SK-MEL-5 (cell line): ENCODE data around the gene UHRF2. TPM values are rescaled to one million over a fixed set of nuclear protein-coding genes. Genes with fewer than 3 reads are reported as not detected.

ENCODE experiments used
- DNase-seq: peaks from one replicate; pipeline ENCODE4 v3.0.0-alpha.2; 2016; ENCODE audit warnings: low read depth, low spot score
- in situ Hi-C: cut with HindIII; loops from 2 replicates; pipeline ENCODE4 v1.10.0; 2016; ENCODE audit warnings: low sequenced_read_pairs, high pct_unique_total_duplicates, low pct_unique_long_range_greater_than_20kb
- total RNA-seq: library from RNA; depleted of rRNA; stranded (reverse); fragments of >200 nt; shearing (Covaris generic); gene quantifications from 2 replicates; pipeline ENCODE4 v1.2.3, GENCODE V29; 2014

UHRF2 gene
- total RNA-seq, 1 experiment from 2014 or later = 21.3 TPM

DNA sequence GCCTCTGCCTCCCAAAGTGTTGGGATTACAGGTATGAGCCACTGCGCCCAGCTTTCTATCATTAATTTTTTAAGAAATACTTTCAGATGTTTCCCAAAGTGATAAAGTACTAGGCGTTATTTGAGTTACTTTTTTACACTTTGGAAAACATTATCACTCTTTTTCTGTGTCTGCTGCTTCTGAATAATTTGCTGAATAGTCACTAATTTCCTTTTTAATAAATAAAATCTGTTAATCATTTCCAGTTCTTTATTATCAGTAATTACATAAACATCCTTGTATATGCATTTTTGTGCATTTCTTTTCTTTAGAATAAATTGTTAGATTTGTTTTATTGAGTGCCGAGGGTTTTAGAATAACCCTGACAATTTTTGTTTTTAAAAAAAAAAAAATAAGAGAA is 48.6 kb downstream of the UHRF2 start:
- no peak for DNase-seq
- in situ Hi-C loops = no loop called here

DNA sequence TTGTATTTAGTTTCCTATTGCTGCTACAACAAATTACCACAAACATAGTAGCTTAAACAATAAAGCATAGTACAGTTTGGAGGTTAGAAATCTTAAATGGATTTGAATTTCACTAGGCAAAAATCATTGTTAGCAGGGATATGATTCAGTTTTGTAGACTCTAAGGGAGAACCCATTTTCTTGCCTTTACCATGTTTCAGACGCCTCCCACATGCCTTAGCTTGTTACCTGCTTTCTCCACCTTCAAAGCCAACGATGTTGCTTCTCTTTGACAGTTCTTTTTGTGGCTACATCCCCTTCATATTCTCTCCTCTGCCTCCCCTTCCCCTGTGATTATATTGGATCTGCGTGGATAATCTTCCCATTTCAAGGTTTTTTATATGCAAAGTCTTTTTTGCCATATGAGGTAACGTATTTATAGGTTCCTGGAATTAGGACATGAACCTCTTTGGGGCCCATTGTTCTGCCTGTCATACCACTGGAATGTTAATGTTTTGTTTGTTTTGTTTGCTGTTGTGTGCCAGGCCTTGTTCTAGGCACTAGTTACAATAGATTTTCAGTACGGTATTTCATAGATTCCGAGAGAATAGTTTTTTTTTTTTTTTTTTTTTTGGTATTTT is 54.1 kb downstream of the UHRF2 start:
- no peak for DNase-seq
- in situ Hi-C loops = no loop called here

DNA sequence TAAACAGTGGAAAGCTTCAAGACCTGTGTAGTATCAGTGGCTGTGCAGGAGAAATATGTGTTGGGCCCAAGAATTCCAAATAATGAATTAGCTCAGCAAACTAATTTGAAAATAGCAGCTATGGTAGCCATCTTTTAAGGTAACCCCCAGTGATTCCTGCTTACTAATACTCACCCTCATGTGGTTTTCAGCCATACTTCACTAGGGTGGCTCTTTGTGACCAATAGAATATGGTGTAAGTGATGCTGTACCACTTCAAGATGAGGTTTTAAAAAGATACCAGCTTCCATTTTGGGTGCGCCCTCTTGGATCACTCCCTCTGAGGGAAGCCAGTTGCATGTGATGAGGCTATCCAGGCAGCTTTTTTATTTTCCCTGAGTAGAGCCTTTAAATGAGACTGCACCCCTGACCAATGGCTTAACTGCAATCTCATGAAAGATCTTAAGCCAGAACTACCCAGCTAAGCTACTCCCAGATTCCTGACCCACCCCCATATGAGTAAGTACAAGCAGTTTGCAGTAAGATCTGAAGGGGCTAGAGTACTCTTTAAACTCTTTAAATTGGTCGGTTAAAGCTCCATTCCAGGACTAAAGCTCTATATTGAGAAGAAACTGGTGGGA is 58.3 kb downstream of the UHRF2 start:
- in situ Hi-C loops = no loop called here
- DNase-seq = no peak

DNA sequence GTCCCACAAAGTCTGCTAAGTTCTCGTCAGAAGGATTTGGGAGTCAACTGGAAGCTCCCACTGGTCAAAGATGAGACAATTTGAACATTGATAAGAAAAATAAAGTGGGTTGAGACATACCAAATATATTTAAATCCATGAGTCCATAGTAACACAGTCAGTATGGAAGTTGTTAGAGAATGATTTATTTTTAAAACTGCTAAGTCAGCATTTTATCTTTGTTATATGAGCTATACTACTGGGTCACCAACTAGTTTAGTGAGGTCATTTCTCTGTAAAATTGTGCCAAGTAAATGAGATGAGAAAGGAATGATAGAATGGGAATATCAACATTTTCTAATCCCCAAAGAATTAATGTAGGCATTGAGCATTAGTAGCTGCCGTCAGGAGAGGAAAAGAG is 60.2 kb downstream of the UHRF2 start:
- in situ Hi-C loops = no loop called here
- no peak for DNase-seq

DNA sequence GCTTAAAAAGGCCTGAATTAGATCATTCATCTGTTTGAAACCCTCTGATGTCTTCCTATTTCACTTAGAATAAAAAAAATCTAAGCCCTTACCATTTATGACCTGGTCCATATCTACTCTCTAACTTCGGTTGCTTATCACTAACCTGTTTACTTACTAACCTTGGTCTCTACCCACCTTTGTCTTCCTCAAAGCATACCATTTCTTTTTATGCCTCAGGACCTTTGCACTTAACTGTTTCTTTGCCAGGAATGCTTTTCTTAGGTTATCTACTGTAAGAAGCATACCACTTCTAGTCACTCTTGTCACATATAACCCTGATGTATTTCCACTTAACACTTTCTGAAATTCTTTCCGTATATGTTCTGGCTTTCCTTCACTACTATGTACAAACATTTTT is 67.0 kb downstream of the UHRF2 start:
- in situ Hi-C loops = no loop called here
- DNase-seq = no peak

DNA sequence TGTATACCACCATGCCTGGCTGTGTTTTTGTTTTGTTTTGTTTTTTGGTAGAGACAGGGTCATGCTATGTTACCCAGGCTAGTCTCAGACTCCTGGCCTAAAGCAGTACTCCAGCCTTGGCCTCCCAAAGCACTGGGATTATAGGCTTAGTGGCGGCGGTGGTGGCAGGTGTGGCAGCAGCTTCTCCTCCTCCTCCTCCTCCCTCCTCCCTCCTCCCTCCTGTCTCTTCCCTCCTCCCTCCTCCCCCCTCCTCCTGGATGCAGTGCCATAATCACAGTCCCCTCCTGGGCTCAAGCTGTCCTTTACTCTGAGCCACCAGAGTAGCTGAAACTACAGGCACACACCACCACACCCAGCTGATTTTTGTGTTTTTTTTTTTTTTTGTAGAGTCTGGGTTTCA is 71.2 kb downstream of the UHRF2 start:
- DNase-seq = no peak
- in situ Hi-C loops = no loop called here

DNA sequence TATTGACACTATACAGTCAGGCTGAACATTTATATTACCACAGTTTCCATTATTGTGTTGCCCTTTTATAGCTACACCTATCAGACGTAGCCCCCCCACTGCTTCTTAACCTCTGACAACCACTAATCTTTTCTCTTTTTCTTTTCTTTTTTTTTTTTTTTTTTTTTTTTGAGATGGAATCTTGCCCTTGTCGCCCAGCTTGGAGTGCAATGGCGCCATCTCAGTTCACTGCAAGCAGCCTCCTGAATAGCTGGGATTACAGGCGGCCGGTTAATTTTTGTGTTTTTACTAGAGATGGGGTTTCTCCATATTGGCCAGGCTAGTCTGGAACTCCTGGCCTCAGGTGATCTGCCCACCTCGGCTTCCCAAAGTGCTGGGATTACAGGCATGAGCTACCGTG is 75.4 kb downstream of the UHRF2 start:
- in situ Hi-C loops = no loop called here
- peak; percentile 25 for DNase-seq

DNA sequence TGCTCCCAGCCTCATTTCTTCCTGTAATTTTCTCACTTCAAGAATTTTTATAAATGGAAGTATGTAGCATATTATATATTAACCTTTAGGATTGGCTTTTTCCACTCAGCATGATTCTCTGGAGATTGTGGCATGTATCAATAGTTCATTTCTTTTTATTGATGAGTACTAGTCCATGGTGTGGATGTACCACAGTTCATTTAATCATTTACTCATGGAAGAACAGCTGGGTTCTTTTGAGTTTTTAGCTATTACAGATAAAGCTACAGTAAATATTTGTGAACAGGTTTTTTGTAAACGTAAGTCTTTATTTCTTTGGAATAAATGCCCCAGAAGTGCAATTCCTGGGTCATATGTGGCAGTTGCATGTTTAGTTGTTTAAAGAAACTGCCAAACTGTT is 76.1 kb downstream of the UHRF2 start:
- DNase-seq = no peak
- in situ Hi-C loops = no loop called here

DNA sequence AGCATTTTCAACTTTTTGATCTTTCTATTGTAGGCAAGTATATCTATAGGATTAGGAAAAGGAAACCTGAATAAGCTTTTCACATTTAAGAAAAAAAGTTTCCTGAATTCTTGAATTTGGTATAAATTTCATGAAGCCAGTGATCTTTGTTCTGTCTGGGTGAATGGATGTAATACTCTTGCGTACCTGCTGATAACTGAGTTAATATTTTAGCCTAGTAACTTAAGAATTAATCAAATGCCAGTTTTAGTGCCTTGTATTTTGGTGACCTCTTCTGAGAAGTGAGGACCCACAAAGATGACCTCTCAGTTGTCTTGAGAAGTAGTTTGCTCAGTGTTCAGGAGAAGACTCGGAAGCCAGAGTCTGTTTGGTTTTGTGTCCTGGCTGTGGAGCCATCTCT is 77.9 kb downstream of the UHRF2 start:
- in situ Hi-C loops = no loop called here
- no peak for DNase-seq

DNA sequence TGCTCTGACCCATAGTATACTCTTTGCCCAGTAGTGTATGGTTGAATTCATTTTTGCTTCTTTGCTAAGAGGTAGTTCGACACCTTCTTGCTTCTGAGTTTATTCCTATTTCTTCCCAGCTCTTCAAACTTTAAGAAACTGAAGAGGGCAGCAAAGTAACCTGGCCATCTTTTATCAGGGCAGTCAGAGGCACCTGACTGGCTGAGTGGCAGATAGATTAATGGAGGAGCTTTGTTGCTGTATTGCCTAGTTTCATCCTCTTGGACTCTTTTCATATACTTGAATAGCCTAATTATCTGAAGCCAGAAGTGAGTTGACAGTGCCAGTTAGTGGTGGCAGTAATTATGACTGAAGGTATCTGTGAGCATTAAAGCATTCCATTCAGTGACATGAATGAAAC is 82.5 kb downstream of the UHRF2 start:
- peak; percentile 32 for DNase-seq
- in situ Hi-C loops = no loop called here

DNA sequence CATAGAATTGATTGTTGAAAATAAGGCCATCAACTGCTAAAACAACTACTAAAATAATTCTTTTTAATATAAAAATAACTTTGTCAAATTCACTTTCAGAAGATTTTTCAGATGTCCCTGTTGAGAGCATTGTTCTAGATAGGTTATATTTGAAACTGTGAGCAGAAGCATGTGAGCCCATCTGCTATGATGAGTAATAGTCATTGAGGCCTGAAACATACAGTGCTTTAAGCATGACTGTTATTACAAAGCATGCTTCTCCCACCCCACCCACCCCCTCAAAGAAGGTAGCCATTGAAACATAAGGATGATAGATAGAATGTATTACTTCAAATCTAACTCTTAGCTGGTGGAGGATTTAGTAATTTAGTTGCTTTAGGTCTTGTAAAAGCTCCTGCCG is 86.0 kb downstream of the UHRF2 start:
- in situ Hi-C loops = no loop called here
- peak; percentile 38 for DNase-seq

DNA sequence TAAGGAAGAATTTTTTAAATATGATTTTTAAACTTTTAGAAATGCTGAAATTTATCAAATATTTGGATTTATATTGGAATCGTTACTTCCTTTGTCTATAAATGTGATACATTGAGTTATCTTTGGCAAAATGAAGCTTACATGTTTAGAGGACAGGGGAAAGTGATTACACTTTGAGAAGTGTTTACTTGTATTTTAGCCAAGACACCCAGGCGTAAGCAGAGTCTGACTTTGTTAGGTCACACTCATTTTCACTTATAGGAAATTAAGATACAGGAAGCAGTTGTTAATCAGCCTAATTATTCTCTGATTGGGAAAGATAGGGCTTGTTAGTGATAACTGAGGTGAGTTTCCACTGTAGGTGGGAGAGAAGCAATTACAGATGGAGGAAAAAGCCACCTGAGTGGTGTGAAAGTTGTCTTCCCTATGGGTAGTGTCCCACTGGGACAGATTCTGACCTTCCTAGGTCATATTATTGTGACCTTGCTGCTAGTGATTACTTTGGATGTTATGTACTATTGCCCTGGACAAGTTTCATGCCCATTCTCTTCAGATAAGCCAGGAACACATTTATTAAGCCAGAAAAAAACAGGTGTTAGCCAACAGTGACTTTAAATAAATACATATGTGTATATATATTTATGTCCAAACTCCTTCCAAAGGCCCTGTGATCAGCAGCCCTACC is 88.7 kb downstream of the UHRF2 start:
- no peak for DNase-seq
- in situ Hi-C loops = no loop called here

DNA sequence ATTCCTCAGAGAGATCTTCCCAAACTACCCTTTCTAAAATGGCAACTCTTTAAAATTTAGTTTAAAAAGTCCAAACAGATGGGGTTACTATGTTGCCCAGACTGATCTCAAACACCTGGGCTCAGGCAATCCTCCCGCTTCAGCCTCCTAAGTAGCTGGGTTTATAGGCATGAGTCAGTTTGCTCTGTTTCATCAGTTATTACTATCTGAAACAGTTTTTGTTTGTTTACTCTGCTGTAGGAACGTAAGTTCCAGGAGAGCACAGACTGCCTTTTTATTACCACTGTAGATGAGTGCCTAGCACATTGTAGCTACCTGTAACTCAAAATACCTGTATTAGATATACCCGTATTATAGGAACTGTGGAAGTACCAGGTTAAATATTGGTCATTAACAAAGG is 89.4 kb downstream of the UHRF2 start:
- in situ Hi-C loops = no loop called here
- DNase-seq = no peak

DNA sequence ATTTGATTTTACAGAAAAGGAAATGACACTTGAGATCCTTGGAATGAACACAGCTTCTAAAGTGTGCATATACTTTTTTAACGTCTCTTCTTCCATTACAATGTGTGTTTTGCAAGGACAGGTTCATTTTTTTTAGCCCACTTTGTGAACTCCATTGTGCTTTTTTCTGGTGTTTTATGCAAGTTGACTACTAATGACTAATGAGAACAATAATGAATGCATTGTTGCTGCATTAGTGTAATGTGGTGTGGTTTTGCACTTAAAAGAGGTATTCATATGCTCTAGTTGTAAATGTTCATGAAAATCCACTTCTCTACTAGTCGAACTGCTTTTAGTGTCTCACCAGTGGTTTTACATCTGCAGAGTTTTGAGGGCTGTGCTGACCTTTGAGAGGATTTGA is 93.6 kb downstream of the UHRF2 start:
- DNase-seq = peak; percentile 36
- in situ Hi-C loops = no loop called here

DNA sequence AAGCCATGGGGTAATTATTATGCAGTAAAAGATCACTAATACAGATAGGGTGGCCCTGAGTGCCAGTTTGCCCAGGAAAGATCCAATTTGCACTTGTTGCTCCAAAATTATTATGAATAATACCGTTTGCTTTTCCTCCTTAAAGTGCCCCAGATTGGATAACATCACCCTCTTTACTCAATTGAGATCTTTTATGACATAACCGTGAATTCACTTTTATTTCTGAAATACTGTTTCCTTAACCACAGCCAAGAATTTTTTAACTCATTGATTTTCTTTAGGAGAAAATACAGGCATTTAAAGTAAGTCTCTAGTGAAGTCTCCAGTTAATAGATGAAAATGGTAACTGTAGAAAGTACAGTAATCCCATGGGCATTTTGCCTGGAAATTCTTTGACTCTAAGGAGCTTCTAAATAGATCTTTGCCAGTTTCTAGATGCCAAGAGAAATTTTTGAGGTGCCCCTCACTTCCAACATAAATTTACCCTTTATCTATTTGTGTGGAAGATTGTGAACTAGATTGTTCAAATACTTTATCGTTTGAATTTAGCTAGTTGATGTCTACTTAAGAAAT is 99.2 kb downstream of the UHRF2 start:
- no peak for DNase-seq
- in situ Hi-C loops = no loop called here

DNA sequence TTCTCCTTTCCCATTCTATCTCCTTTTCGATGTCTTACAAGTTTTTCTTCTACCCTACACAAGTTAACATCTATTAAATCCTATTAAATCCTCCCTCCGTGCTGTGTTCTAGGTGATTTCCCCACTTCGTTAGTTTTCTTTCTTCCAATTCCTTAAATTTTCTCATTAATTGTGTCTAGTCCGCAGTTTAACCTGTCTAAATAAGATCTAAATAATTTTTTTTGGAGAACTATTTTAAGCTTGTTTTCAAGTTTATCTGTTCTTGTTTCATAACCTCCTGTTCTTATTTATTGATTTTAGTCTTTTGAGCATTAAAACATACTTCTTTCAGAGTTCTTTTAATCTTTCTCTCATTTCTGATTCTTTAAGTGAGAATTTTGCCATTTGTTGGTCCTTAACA is 109.3 kb downstream of the UHRF2 start:
- DNase-seq = no peak
- in situ Hi-C loops = no loop called here

DNA sequence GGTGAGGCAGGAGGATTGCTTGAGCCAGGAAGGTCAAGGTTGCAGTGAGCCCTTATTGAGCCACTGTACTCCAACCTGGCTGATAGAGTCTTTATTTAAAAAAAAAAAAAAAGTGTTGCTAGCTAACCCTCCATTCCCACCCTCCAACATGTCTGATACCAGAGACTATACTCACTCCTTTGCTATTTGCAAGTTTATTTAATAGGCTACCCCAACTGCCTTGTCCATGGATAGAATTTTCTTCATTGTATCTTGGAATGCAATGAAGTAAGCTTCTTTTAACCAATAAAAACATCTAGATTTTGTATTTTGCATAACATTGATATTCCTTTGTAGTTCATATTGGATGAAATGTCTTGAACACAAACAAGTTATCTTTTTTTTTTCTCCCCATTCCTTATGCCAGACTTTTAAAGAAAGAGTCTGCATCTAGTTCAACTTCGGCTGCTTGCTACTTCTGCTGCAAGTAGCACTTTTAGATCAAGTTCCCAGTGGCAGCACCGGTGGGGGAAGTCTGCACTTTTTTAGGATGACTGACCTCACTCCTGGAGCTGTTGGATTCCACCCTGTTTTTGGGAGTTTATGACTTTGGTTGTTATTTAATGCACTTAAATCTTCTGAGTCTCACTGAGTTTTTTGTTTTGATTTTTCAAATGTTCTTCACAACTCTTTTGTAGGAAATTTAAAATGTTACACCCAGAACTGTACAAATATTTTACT is 112.5 kb downstream of the UHRF2 start:
- DNase-seq = no peak
- in situ Hi-C loops = no loop called here

DNA sequence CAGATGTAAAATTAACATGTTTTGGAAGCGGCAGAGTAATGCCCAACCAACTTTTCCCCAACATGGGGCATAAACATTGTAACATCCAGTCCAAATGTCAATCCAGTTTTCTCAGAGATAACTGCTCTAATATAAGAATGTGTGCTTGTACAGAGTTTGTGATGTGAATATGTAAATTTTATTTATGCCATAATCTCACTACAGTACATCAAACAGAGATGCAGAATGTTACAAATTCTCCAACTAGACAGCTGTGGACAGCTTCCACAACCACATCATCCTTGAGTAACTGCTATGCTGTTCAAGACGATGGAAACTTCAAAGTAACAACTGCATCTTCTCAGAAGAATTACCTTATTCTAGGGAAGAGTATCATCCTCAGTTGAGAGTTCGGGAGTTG is 122.6 kb downstream of the UHRF2 start:
- in situ Hi-C loops = no loop called here
- no peak for DNase-seq
